HUES48 (cell line): Measurements from ENCODE around the gene SURF4.
"Not testable (repeated sequence)": the region's sequence is repeated elsewhere in the genome, so short reads cannot be mapped to it uniquely, and the experiment has no call there.

Source experiments
- H3K27ac ChIP-seq: one replicate; pipeline ENCODE4 v1.7.0; 2013; ENCODE audit warnings: low read depth, low read length, inconsistent platforms
- H3K27me3 ChIP-seq: 2 replicates; pipeline ENCODE4 v1.6.1; 2013; ENCODE audit warnings: mild to moderate bottlenecking, low read length; ENCODE audit not compliant: control insufficient read depth, insufficient read depth
- H3K36me3 ChIP-seq: 2 replicates; pipeline ENCODE4 v1.6.1; 2013; ENCODE audit warnings: low read length; ENCODE audit not compliant: control insufficient read depth, insufficient read depth
- H3K4me1 ChIP-seq: 2 replicates; pipeline ENCODE4 v1.6.1; 2013; ENCODE audit warnings: mild to moderate bottlenecking, low read length; ENCODE audit not compliant: control insufficient read depth, insufficient read depth
- H3K4me3 ChIP-seq: 2 replicates; pipeline ENCODE4 v1.5.1; 2013; ENCODE audit warnings: mild to moderate bottlenecking, low read depth, low read length
- H3K9ac ChIP-seq: 2 replicates; pipeline ENCODE4 v1.6.1; 2013; ENCODE audit warnings: mild to moderate bottlenecking, low read depth, low read length, moderate library complexity
- H3K9me3 ChIP-seq: 2 replicates; pipeline ENCODE4 v1.6.1; 2013; ENCODE audit warnings: low read length; ENCODE audit not compliant: control insufficient read depth, insufficient read depth

The SURF4 gene

GRCh38 chr9:133384736-133385321, 9.0 kb upstream of the SURF4 start:
- H3K9me3 ChIP-seq, result peaks cover 3% of the 10 kb centered on the region; the same call in 1 of the 2 replicates

GRCh38 chr9:133383438-133383837, 7.6 kb upstream of the SURF4 start:
- H3K36me3 ChIP-seq, result no peaks in the 10 kb centered on the region
- no peak overlapping the region for H3K9ac ChIP-seq
- no peaks in the 10 kb centered on the region for H3K4me1 ChIP-seq

More at GRCh38 chr9:133384736-133385321, 9.0 kb upstream of the SURF4 start:
- Histone ChIP-seq H3K27ac (no peak overlapping the region), H3K27me3 (no peaks in the 10 kb centered on the region), H3K4me1 (no peaks in the 10 kb centered on the region), H3K9ac (no peak overlapping the region), H3K4me3 (no peak overlapping the region), H3K36me3 (no peaks in the 10 kb centered on the region)

GRCh38 chr9:133382507-133383141, 6.8 kb upstream of the SURF4 start:
- no peaks in the 10 kb centered on the region; the same call in 1 of the 2 replicates for H3K4me1 ChIP-seq

More at GRCh38 chr9:133383438-133383837, 7.6 kb upstream of the SURF4 start:
- Histone ChIP-seq H3K9me3 (peaks cover 3% of the 10 kb centered on the region; the same call in 1 of the 2 replicates), H3K27ac (no peak overlapping the region), H3K4me3 (no peak overlapping the region), H3K27me3 (no peaks in the 10 kb centered on the region)

GRCh38 chr9:133380734-133381133, 4.9 kb upstream of the SURF4 start:
- H3K4me1 ChIP-seq, result no peaks in the 10 kb centered on the region; the same call in 1 of the 2 replicates
- H3K27me3 ChIP-seq, result peaks cover 8% of the 10 kb centered on the region; the same call in 1 of the 2 replicates
- H3K9me3 ChIP-seq, result peaks cover 3% of the 10 kb centered on the region; the same call in 1 of the 2 replicates
- H3K4me3 ChIP-seq, result no peak overlapping the region
- H3K27ac ChIP-seq, result no peak overlapping the region
- no peak overlapping the region for H3K9ac ChIP-seq
- no peaks in the 10 kb centered on the region for H3K36me3 ChIP-seq

More at GRCh38 chr9:133382507-133383141, 6.8 kb upstream of the SURF4 start:
- Histone ChIP-seq H3K4me3 (no peak overlapping the region), H3K27ac (no peak overlapping the region), H3K9ac (no peak overlapping the region), H3K9me3 (peaks cover 3% of the 10 kb centered on the region; the same call in 1 of the 2 replicates), H3K27me3 (no peaks in the 10 kb centered on the region), H3K36me3 (no peaks in the 10 kb centered on the region)

- Histone ChIP-seq H3K4me3 (no peak overlapping the region), H3K27me3 (peaks cover 8% of the 10 kb centered on the region; the same call in 1 of the 2 replicates), H3K4me1 (peaks cover 5% of the 10 kb centered on the region; the same call in 1 of the 2 replicates), H3K9ac (no peak overlapping the region), H3K27ac (no peak overlapping the region), H3K36me3 (no peaks in the 10 kb centered on the region), H3K9me3 (peaks cover 3% of the 10 kb centered on the region; the same call in 1 of the 2 replicates)
Measured at GRCh38 chr9:133379153-133380086, 3.6 kb upstream of the SURF4 start.

GRCh38 chr9:133378408-133378962, 2.6 kb upstream of the SURF4 start:
- peaks cover 3% of the 10 kb centered on the region; the same call in 1 of the 2 replicates for H3K9me3 ChIP-seq
- H3K4me3 ChIP-seq, result no peak overlapping the region
- peaks cover 8% of the 10 kb centered on the region; the same call in 1 of the 2 replicates for H3K27me3 ChIP-seq
- H3K27ac ChIP-seq, result no peak overlapping the region
- no peak overlapping the region for H3K9ac ChIP-seq
- peaks cover 6% of the 10 kb centered on the region; the same call in 1 of the 2 replicates for H3K4me1 ChIP-seq
- peaks cover 4% of the 10 kb centered on the region; the same call in 1 of the 2 replicates for H3K36me3 ChIP-seq

- no peaks in the 10 kb centered on the region for H3K9me3 ChIP-seq
- H3K27me3 ChIP-seq, result peaks cover 8% of the 10 kb centered on the region; the same call in 1 of the 2 replicates
- H3K36me3 ChIP-seq, result peaks cover 11% of the 10 kb centered on the region
- no peak overlapping the region for H3K9ac ChIP-seq
- no peak overlapping the region for H3K4me3 ChIP-seq
- peaks cover 6% of the 10 kb centered on the region; the same call in 1 of the 2 replicates for H3K4me1 ChIP-seq
- H3K27ac ChIP-seq, result no peak overlapping the region
Measured at GRCh38 chr9:133377721-133378216, 1.9 kb upstream of the SURF4 start.

GRCh38 chr9:133377280-133377679, 1.4 kb upstream of the SURF4 start:
- H3K36me3 ChIP-seq, result peaks cover 16% of the 10 kb centered on the region
- not testable (repeated sequence) for H3K9ac ChIP-seq, H3K27ac ChIP-seq, H3K4me3 ChIP-seq, H3K9me3 ChIP-seq, H3K27me3 ChIP-seq, H3K4me1 ChIP-seq

- no peaks in the 10 kb centered on the region for H3K9me3 ChIP-seq
- peaks cover 8% of the 10 kb centered on the region; the same call in 1 of the 2 replicates for H3K27me3 ChIP-seq
- peaks cover 33% of the 10 kb centered on the region for H3K36me3 ChIP-seq
- H3K27ac ChIP-seq, result peak overlapping the region; percentile 86
- peak overlapping the region; percentile 96 for H3K4me3 ChIP-seq
- peak overlapping the region; percentile 91 for H3K9ac ChIP-seq
- H3K4me1 ChIP-seq, result peaks cover 6% of the 10 kb centered on the region; the same call in 1 of the 2 replicates
Measured at GRCh38 chr9:133375116-133375723, 640 bp downstream of the SURF4 start.
